Ovary (tissue), 9 donors: ENCODE results near the gene FICD. TPM values are rescaled to one million over a fixed set of nuclear protein-coding genes. Genes with fewer than 3 reads are reported as not detected.

Experiments used
- DNase-seq, 5 donors: peaks; one replicate each; pipeline ENCODE4 v3.0.0-alpha.2; 2019 to 2020
- H3K27ac ChIP-seq, 2 donors: fragments of 200-600 bp; one replicate each; pipeline versions ENCODE4 v1.5.1 to v1.8.0; 2019 to 2022
- H3K27me3 ChIP-seq: fragments of 200-600 bp; one replicate; pipeline ENCODE4 v1.8.0; 2022
- H3K36me3 ChIP-seq: fragments of 200-600 bp; sonication (generic); one replicate; pipeline ENCODE4 v1.5.1; 2019
- H3K4me1 ChIP-seq: one replicate; pipeline ENCODE4 v1.8.1; 2013; ENCODE audit warnings: mild to moderate bottlenecking, moderate library complexity; ENCODE audit not compliant: insufficient read depth
- H3K4me3 ChIP-seq: fragments of 200-600 bp; sonication (generic); one replicate; pipeline ENCODE4 v1.5.1; 2017
- H3K9me3 ChIP-seq, 2 donors: fragments of 200-600 bp in 1 of 2; sonication (generic) in 1 of 2; one replicate each; pipeline versions ENCODE4 v1.5.1 to v1.8.1; 2013 to 2019; ENCODE audit warnings: mild to moderate bottlenecking in 1 of 2, moderate library complexity in 1 of 2
- EP300 ChIP-seq: sonication (generic); formaldehyde crosslinking; IDR thresholded peaks from one replicate; pipeline ENCODE4 v1.6.1; 2017; ENCODE audit warnings: antibody characterized with exemption
- POLR2A ChIP-seq: fragments of 450-650 bp; IDR thresholded peaks from one replicate; pipeline ENCODE4 v1.6.1; 2017; ENCODE audit warnings: antibody characterized with exemption, mild to moderate bottlenecking, moderate library complexity
- WGBS, 3 donors: extraction: QIAGEN DNeasy Blood & Tissue Kit in 1 of 3; methylation state at CpG; one replicate each; pipeline versions ENCODE4 v1.1.5 to v1.1.7; 2013 to 2017; 5-methylcytosine and 5-hydroxymethylcytosine counted together
- intact Hi-C, 4 donors: fragments of 100-400 bp; cut with DNase I; formaldehyde crosslinking; loops; one replicate each; pipeline versions ENCODE4 v1.11.0 to v1.15.1; 2022 to 2023
- polyA plus RNA-seq, 2 donors: library from polyadenylated mRNA; stranded (reverse); fragments of 200-250 nt in 1 of 2; fragments of 350-450 nt in 1 of 2; fragmentation: Illumina TruSeq in 1 of 2; extraction: RNeasy Lipid Tissue Mini Kit (QIAGEN cat#74804) in 1 of 2; gene quantifications; one replicate each; pipeline ENCODE4 v1.2.3, GENCODE V29; 2013 to 2014
- total RNA-seq, 7 donors: library from RNA; depleted of rRNA in 2 of 7; stranded (reverse); fragments of >200 nt in 2 of 7; fragmentation: NEBNext Ultra II Directional in 3 of 7; extraction: Animal tissue kit (Norgen Biotek cat#: 25700) in 3 of 7; gene quantifications; one replicate each; pipeline versions ENCODE4 v1.1.0 to v1.2.4, GENCODE V29; 2016 to 2023
- TF ChIP-seq, protein P1 (sequence below), 3 donors: fragments of 450-650 bp in 2 of 3; fragments of 200-600 bp in 1 of 3; IDR thresholded peaks; one replicate each; pipeline versions ENCODE4 v1.5.1 to v1.8.0; 2016 to 2022; ENCODE audit warnings: antibody characterized with exemption in 3 of 3, mild to moderate bottlenecking in 1 of 3
- donor health status: DM: no; HTN: no; CAD: no; lungs with moderate emphysema.
- donor health status: DM: no; HTN: no; CAD: no.
- donor health status: Bipolar disorder and iron deficiency.
- donor health status: DM: yes; HTN: yes; CAD: no.
- donor health status: DM: no; HTN: no; CAD: no.
- donor health status: DM: yes; HTN: yes; CAD: no.

FICD gene
- total and polyA plus RNA-seq, 9 donors: 2.0 to 12.7 (median 6.0) TPM

DNA sequence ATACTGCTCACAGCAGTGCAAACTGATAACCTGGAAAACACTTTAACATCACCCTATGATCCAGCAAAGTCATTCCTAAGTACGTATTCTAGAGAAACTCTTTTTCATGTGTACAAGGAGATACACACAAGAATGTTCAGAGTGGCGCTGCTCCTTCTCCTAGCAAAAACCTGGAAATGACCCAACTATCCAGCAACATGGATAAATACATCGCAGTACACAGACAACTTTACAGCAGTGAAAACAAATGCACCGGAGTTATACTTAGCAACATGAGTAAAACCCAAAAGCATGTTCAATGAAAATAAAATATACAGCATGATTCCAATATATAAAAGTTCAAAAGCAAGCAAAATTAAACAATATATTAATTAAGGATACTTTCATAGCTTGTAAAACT is 27.2 kb downstream of the FICD start:
- TF ChIP-seq, protein P1, sequence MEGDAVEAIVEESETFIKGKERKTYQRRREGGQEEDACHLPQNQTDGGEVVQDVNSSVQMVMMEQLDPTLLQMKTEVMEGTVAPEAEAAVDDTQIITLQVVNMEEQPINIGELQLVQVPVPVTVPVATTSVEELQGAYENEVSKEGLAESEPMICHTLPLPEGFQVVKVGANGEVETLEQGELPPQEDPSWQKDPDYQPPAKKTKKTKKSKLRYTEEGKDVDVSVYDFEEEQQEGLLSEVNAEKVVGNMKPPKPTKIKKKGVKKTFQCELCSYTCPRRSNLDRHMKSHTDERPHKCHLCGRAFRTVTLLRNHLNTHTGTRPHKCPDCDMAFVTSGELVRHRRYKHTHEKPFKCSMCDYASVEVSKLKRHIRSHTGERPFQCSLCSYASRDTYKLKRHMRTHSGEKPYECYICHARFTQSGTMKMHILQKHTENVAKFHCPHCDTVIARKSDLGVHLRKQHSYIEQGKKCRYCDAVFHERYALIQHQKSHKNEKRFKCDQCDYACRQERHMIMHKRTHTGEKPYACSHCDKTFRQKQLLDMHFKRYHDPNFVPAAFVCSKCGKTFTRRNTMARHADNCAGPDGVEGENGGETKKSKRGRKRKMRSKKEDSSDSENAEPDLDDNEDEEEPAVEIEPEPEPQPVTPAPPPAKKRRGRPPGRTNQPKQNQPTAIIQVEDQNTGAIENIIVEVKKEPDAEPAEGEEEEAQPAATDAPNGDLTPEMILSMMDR (IDR thresholded peaks at IDR 0.05): no peak
- no peak for TF ChIP-seq POLR2A
- no peak for TF ChIP-seq EP300
- H3K4me1 ChIP-seq: no peaks in the 10 kb centered on the region
- no peaks in the 10 kb centered on the region for H3K36me3 ChIP-seq
- intact Hi-C loops: no loop called here
- H3K27me3 ChIP-seq: no peaks in the 10 kb centered on the region
- no peaks in the 10 kb centered on the region for H3K9me3 ChIP-seq
- no peak for DNase-seq
- H3K27ac ChIP-seq: no peak overlapping the region
- 51 to 67% (median 65%) methylated on average over 4 of the region's 4 CpGs for WGBS, 3 donors
- H3K4me3 ChIP-seq: no peak overlapping the region

DNA sequence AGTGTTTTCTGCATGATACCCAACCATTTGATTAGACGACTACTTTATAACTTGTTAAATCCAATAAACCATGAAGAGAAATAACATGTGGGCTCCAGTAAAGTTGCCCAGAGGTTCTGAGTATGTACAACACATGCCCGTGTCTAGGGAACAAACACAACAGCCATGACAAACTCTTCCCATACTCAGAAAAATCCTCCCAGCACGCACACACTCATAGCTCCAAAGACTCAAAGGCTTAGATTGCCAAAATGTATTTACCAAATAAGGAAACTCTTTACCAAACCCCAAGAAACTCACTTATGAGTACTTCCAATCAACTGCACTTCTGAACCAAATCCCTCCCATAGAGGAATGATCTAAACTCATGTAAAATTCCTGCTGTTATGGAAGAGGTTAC is 28.6 kb downstream of the FICD start:
- Histone ChIP-seq H3K36me3 (no peaks in the 10 kb centered on the region), H3K4me3 (no peak overlapping the region), H3K27ac (no peak overlapping the region), H3K9me3 (no peaks in the 10 kb centered on the region), H3K4me1 (no peaks in the 10 kb centered on the region), H3K27me3 (no peaks in the 10 kb centered on the region)
- WGBS, 3 donors: 92 to 96% (median 93%) methylated on average over 3 of the region's 3 CpGs
- TF ChIP-seq, protein P1 (IDR thresholded peaks at IDR 0.05): no peak
- TF ChIP-seq EP300 (no peak), POLR2A (no peak)
- intact Hi-C loops: no loop called here
- no peak for DNase-seq

DNA sequence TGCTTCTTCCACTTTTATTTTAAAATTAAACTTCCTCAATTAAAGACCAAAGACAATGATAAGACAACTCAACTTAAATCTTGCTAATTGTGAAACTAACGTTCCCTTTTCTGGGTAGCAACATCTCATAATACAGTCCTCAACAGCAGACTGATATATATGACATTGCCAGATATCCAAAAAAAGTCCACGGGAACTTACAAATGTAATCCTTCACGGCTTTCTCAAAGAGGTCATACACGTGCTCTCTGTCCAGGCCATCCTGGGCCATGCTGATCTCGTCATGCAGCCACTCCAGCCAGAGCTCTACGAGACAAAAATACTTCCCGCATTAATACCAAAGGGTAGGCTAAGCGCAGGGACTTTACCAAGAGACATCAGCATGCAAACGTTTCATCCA is 32.6 kb downstream of the FICD start:
- intact Hi-C loops: no loop called here
- no peaks in the 10 kb centered on the region for H3K9me3 ChIP-seq
- no peak for DNase-seq
- no peaks in the 10 kb centered on the region for H3K36me3 ChIP-seq
- no peak overlapping the region for H3K27ac ChIP-seq
- H3K4me3 ChIP-seq: no peak overlapping the region
- 74 to 84% (median 80%) methylated on average over 9 of the region's 9 CpGs for WGBS, 3 donors
- no peak for TF ChIP-seq EP300
- TF ChIP-seq, protein P1 (IDR thresholded peaks at IDR 0.05): no peak
- no peak for TF ChIP-seq POLR2A
- no peaks in the 10 kb centered on the region for H3K27me3 ChIP-seq
- peaks cover 2% of the 10 kb centered on the region for H3K4me1 ChIP-seq

DNA sequence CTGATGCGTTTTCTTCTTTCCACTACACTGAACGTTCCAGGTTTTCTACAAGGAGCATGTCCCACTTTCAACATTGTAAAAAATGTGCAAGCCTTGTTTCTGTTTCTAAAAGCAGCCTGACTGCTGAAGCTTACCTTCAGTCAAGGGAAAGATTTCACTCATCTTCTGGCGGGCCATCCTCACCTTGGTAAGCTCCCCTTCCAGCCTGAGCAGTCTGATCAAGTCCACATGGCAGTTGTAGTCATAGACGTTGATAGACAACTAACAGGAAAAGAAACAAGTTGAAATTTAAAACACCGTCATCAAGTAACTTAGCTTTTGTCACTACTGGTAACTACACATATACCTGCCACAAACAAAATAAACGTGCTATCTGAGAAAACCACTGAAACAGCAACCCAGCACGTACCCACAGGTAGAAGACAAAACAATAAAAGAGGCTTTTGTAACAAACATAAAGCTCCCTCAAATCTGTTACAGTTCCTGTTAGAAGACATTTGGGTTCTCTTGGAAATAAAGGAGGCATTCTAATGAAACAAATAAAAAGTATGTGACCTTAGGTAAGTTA is 34.0 kb downstream of the FICD start:
- no peak for DNase-seq
- H3K27me3 ChIP-seq: no peaks in the 10 kb centered on the region
- H3K27ac ChIP-seq: no peak overlapping the region
- H3K9me3 ChIP-seq: no peaks in the 10 kb centered on the region
- H3K4me1 ChIP-seq: peaks cover 2% of the 10 kb centered on the region
- no peak overlapping the region for H3K4me3 ChIP-seq
- TF ChIP-seq, protein P1 (IDR thresholded peaks at IDR 0.05): no peak
- no peak for TF ChIP-seq EP300
- TF ChIP-seq POLR2A: no peak
- intact Hi-C loops: no loop called here
- WGBS, 3 donors: 60 to 74% (median 61%) methylated on average over 7 of the region's 7 CpGs
- no peaks in the 10 kb centered on the region for H3K36me3 ChIP-seq
